MM.1S (cell line): ENCODE results near the gene CPN2.

Source experiments
- DNase-seq: peaks from one replicate; pipeline ENCODE4 v3.0.0-alpha.2; 2015
- H2AFZ ChIP-seq: fragments of 300-600 bp; sonication (generic); 2 replicates; pipeline ENCODE4 v1.6.0; 2016; ENCODE audit warnings: antibody characterized with exemption, low read length
- H3F3A ChIP-seq: fragments of 300-600 bp; sonication (generic); 2 replicates; pipeline ENCODE4 v1.6.1; 2016; ENCODE audit warnings: mild to moderate bottlenecking, antibody characterized with exemption, low read length, moderate library complexity, mixed read lengths; ENCODE audit not compliant: insufficient read depth
- H3K27ac ChIP-seq: fragments of 300-600 bp; sonication (generic); 2 replicates; pipeline ENCODE4 v1.5.1; 2016; ENCODE audit warnings: mild to moderate bottlenecking, low read length
- H3K27me3 ChIP-seq: fragments of 300-600 bp; sonication (generic); replicated peaks from 2 replicates; pipeline ENCODE4 v1.6.0; 2016; ENCODE audit warnings: low read length; ENCODE audit not compliant: insufficient read depth
- H3K36me3 ChIP-seq: fragments of 300-600 bp; sonication (generic); replicated peaks from 2 replicates; pipeline ENCODE4 v1.6.1; 2016; ENCODE audit warnings: mild to moderate bottlenecking, low read length, mixed read lengths; ENCODE audit not compliant: insufficient read depth
- H3K4me1 ChIP-seq: fragments of 300-600 bp; sonication (generic); 2 replicates; pipeline ENCODE4 v1.6.1; 2016; ENCODE audit warnings: low read length, mixed read lengths
- H3K4me2 ChIP-seq: fragments of 300-600 bp; sonication (generic); 2 replicates; pipeline ENCODE4 v1.6.0; 2016; ENCODE audit warnings: low read depth, low read length
- H3K4me3 ChIP-seq: fragments of 300-600 bp; sonication (generic); 2 replicates; pipeline ENCODE4 v1.5.1; 2016; ENCODE audit warnings: low read length, mixed read lengths
- H3K79me2 ChIP-seq: fragments of 300-600 bp; sonication (generic); 2 replicates; pipeline ENCODE4 v1.6.1; 2016; ENCODE audit warnings: mixed run types, low read length, mixed read lengths
- H3K9ac ChIP-seq: fragments of 300-600 bp; sonication (generic); 2 replicates; pipeline ENCODE4 v1.6.1; 2016; ENCODE audit warnings: low read length, mixed read lengths
- H3K9me2 ChIP-seq: fragments of 300-600 bp; sonication (generic); replicated peaks from 2 replicates; pipeline ENCODE4 v1.6.1; 2016; ENCODE audit warnings: mild to moderate bottlenecking, low read length, mixed read lengths; ENCODE audit not compliant: insufficient read depth
- H3K9me3 ChIP-seq: fragments of 300-600 bp; sonication (generic); replicated peaks from 2 replicates; pipeline ENCODE4 v1.6.1; 2016; ENCODE audit warnings: mild to moderate bottlenecking, low read length, mixed read lengths; ENCODE audit not compliant: insufficient read depth
- H4K20me1 ChIP-seq: fragments of 300-600 bp; sonication (generic); 2 replicates; pipeline ENCODE4 v1.6.1; 2016; ENCODE audit warnings: mild to moderate bottlenecking, low read length, moderate library complexity, mixed read lengths; ENCODE audit not compliant: insufficient read depth
- CTCF ChIP-seq: fragments of 300-600 bp; sonication (generic); IDR thresholded peaks from 2 replicates; pipeline ENCODE4 v1.5.1; 2016; ENCODE audit warnings: antibody characterized with exemption, low read length, mixed read lengths
- EZH2 ChIP-seq: fragments of 300-600 bp; sonication (generic); optimal IDR thresholded peaks from 2 replicates; pipeline ENCODE3; 2017; ENCODE audit warnings: low read depth, mild to moderate bottlenecking, antibody characterized with exemption, low read length, mixed read lengths
- EZH2phosphoT487 ChIP-seq: fragments of 300-600 bp; sonication (generic); IDR thresholded peaks from 2 replicates; pipeline ENCODE4 v1.6.1; 2018; ENCODE audit warnings: antibody characterized with exemption, low read length

CPN2 gene

DNA sequence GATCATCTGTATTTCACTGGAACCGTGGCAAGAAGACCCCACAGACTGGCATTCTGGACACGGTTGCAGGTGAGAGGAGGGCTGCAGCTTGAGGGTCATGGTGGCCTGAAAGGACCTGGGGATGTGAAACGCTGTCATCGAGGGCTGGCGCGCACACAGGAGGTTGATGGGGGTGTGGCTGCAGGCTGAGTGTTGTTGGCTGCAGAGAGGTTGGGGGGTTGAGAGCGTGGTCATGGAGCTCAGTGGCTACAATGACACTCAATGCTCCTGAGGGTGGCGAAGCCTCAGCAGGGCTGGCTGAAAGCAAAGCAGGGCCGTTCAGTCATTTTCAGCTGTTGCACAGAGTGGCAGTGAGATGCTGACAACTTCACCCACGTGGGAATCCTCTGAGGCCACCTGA, 21.0 kb downstream of the CPN2 start:
- Histone ChIP-seq H3K9ac (no peak overlapping the region), H3K4me2 (no peak overlapping the region), H3K79me2 (no peaks in the 10 kb centered on the region), H3K4me1 (0 out of 2 replicates have a peak, but pooled peaks cover 5% of the 10 kb centered on the region), H3K9me2 (no peaks in the 10 kb centered on the region), H3F3A (peaks cover 10% of the 10 kb centered on the region), H3K27me3 (peaks cover 13% of the 10 kb centered on the region), H3K9me3 (no peaks in the 10 kb centered on the region), H3K4me3 (no peak overlapping the region), H2AFZ (no peak overlapping the region), H3K36me3 (no peaks in the 10 kb centered on the region), H3K27ac (no peak overlapping the region), H4K20me1 (no peaks in the 10 kb centered on the region)
- TF ChIP-seq EZH2phosphoT487 (no peak), EZH2 (no peak), CTCF (no peak)
- no peak for DNase-seq

- H3K27ac ChIP-seq, result no peak overlapping the region
- H3K4me3 ChIP-seq, result no peak overlapping the region
- no peaks in the 10 kb centered on the region for H3K79me2 ChIP-seq
- no peak overlapping the region for H2AFZ ChIP-seq
- no peak for TF ChIP-seq EZH2
- H4K20me1 ChIP-seq, result no peaks in the 10 kb centered on the region
- H3K36me3 ChIP-seq, result no peaks in the 10 kb centered on the region
- peaks cover 13% of the 10 kb centered on the region for H3K27me3 ChIP-seq
- DNase-seq, result no peak
- no peak overlapping the region for H3K9ac ChIP-seq
- no peaks in the 10 kb centered on the region for H3K9me2 ChIP-seq
- no peak overlapping the region for H3K4me2 ChIP-seq
- H3K4me1 ChIP-seq, result 0 out of 2 replicates have a peak, but pooled peaks cover 5% of the 10 kb centered on the region
- no peaks in the 10 kb centered on the region for H3K9me3 ChIP-seq
- peaks cover 10% of the 10 kb centered on the region for H3F3A ChIP-seq
Measured at GRCh38 chr3:194329583-194329965, 21.6 kb downstream of the CPN2 start.

GRCh38 chr3:194328942-194329582, 22.1 kb downstream of the CPN2 start:
- Histone ChIP-seq H3K79me2 (no peaks in the 10 kb centered on the region), H3K4me3 (no peak overlapping the region), H3K9ac (no peak overlapping the region), H3K4me2 (no peak overlapping the region), H3K27me3 (peaks cover 13% of the 10 kb centered on the region), H3K4me1 (0 out of 2 replicates have a peak, but pooled peaks cover 4% of the 10 kb centered on the region), H3K9me2 (no peaks in the 10 kb centered on the region), H3K9me3 (no peaks in the 10 kb centered on the region), H2AFZ (no peak overlapping the region), H3K27ac (no peak overlapping the region), H4K20me1 (no peaks in the 10 kb centered on the region), H3K36me3 (no peaks in the 10 kb centered on the region), H3F3A (peaks cover 10% of the 10 kb centered on the region)
- TF ChIP-seq EZH2phosphoT487 (no peak), EZH2 (no peak), CTCF (no peak)
- DNase-seq, result no peak

- Histone ChIP-seq H3K9ac (no peak overlapping the region), H3K4me2 (no peak overlapping the region), H4K20me1 (no peaks in the 10 kb centered on the region), H2AFZ (no peak overlapping the region), H3K36me3 (no peaks in the 10 kb centered on the region), H3K9me2 (no peaks in the 10 kb centered on the region), H3K27ac (no peak overlapping the region), H3K79me2 (no peaks in the 10 kb centered on the region), H3K27me3 (peaks cover 10% of the 10 kb centered on the region), H3F3A (peaks cover 10% of the 10 kb centered on the region), H3K9me3 (no peaks in the 10 kb centered on the region), H3K4me3 (no peak overlapping the region), H3K4me1 (0 out of 2 replicates have a peak, but pooled peaks cover under 1% of the 10 kb centered on the region)
- no peak for DNase-seq
- TF ChIP-seq EZH2phosphoT487 (no peak), EZH2 (no peak)
Measured at GRCh38 chr3:194328053-194328657, 23.0 kb downstream of the CPN2 start.
